SW 1271 (cell line): ENCODE data around the gene NSMCE4A.
"Not testable (repeated sequence)": the region's sequence is repeated elsewhere in the genome, so short reads cannot be mapped to it uniquely, and the experiment has no call there.

ENCODE experiments used
- DNase-seq, 2 experiments: peaks; one replicate each; lab custom pipeline; 2025; lab: John Stamatoyannopoulos, UW

The NSMCE4A gene

DNA sequence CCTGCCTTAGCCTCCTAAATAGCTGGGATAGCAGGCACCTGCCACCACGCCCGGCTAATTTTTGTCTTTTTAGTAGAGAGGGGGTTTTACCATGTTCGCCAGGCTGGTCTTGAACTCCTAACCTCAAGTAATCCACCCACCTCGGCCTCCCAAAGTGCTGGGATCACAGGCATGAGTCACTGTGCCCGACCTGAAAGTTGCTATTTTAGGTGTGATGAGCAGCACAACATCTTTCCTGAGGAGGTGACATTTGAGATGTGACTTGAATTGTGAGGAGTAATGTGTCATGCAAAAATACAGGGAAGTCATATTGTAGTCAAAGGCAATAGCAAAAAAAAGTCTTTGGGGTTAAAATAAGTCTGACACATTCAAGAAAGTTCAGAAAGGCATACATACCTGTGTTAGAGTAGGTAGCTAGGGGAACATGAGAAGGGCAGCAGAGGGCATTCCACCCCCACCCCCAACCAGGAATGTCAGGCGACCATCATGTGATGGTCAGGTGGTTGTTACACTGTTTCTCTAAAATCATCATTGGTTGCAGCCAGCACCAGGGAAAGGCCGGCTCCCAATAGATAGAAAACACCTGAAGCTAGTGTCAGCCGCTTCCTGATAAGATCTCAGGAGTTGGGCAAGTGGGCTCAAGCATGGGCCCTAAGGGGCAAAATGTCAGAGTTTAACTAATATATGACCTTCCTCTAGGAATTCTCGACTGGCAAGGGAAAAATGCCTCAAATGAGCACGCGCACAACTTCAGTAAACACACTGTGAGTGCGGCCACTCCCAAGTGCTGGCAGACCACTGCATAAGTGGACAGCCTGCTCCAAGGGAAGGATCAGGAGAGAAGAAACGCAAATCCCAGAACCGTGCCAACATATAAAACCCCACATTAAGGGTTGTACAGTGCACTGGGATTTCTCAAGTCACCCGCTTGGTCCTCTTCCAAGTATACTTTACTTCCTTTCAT is 13.6 kb upstream of the NSMCE4A start, which contains the start of gene TACC2:
Gene TACC2, plus strand, starts transcription at position 803 of the 964 bp plus-strand sequence. CDS start 32,819 bp downstream, outside the sequence.
- DNase-seq: no peak

DNA sequence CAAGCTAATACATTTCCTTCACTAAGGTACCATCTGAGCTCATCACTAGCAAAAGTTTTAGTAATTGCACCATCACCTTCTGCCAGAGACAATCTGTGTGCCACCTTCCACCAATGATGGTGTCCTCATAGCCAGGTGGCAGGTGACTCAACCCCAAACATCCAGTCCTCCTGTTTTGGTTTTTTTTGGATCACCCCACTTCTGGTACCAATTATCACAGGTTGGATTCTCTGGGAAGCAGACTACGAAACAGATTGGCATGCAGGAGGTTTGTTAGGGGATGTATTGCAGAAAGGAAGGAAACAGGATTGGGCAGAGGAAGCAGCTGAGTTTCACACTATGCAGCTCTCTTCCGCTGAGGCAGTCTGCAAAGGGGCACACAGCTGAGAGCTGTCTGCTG is 9.4 kb upstream of the NSMCE4A start:
- no peak for DNase-seq

DNA sequence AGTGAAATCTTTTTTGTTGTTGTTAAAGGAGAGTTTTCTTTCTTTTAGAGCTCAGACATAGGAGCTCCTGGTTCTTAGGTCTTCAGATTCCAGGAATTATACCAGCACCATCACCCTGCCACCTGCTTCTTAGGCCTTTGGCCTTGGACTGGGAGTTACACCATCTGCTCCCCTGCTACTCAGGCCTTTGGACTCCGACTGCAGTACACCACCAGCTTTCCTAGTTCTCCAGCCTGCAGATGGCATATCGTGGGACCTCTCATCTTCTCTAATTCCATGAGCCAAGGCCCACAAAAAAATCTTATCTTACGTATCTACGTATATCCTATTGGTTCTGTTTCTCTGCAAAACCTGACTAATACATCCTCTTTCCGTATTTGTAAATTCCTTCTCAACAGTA is 8.8 kb upstream of the NSMCE4A start:
- DNase-seq: no peak

DNA sequence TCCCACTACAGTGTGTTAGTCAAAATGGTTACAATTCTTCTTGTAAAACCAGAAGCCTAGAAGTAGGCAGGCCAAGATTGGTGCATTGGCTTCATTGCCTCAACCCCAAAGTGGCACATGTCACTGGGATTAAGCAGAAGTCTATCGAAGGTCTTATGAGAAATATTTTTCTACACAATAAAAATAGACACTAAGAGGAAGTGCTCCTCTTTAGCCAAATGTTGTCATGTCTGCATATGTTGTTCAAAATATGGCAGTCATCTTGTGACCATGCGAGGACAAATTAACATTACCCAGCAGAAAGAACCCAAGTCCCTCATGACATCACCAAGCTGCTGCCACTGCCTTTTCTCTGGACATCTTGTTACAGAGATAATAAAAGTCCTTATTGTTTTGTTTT is 6.3 kb upstream of the NSMCE4A start:
- no peak for DNase-seq

DNA sequence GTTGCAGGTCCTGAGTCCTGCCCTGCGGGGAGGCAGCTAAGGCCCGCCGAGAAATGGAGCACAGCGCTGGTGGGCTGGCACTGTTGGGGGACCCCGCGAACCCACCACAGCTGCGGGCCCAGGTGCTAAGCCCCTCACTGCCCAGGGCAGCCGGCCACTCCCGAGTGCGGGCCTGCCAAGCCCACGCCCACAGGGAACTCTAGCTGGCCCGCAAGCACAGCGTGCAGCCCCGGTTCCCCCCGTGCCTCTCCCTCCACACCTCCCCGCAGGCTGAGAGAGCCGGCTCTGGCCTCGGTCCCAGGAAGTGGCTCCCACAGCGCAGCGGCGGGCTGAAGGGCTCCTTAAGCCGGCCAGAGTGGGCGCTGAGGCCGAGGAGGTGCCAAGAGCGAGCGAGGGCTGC is 3.5 kb upstream of the NSMCE4A start:
- no peak for DNase-seq

DNA sequence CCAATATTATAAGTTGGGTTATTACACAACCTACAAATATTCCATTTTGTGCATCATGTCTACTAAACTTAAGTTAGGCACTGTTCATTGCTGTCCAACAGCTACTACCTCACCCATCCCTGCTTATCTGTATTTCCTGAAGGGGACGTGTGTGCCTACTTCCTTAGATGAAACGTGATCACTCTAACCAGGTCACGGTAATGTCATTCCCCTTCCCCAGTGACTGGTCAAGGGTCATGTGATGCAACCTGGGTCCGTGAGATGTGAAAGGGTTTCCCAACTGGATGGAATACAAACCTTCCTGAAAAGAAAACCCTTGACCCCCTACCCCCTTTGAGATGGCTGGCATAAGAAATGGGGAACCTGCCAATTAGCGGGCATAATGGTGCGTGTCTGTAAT is 1.6 kb upstream of the NSMCE4A start:
- no peak for DNase-seq

DNA sequence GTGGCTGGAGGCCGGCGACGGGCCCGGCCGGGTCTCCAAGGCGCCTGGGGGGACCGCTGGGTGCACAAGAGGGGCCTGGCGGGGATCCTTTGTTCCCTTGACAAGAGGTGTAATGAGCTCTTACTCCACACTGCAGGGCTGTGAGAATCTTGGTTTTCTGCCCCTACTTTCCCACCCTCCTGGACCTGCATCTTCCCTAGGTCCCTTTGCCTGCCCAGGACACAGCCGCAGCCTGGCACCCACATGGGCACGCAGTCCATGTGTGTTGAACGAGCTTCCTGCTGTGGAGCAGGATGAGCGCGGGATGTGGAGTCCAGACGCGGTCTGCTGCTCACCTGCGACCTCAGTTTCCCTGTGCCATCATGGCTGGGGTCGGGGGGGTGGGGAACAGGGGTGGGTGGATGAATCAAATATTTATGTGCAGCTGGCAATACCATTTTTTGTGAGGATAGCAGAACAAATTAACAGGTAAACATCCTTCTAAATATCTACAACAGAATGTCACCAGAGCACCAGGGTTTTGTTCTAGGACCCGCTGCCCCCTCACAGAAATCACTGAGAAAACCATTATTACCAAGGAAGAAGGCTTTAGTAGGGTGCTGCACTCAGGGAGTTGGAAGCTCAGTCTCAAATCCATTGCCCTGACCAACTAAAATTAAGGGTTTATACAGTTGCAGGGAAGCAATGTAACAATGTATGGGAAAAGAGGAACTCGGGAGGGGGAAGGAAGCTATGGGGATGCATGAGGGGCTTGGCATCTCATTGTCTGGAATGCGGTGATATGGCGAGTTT is 474 bp upstream of the NSMCE4A start:
- no peak for DNase-seq

DNA sequence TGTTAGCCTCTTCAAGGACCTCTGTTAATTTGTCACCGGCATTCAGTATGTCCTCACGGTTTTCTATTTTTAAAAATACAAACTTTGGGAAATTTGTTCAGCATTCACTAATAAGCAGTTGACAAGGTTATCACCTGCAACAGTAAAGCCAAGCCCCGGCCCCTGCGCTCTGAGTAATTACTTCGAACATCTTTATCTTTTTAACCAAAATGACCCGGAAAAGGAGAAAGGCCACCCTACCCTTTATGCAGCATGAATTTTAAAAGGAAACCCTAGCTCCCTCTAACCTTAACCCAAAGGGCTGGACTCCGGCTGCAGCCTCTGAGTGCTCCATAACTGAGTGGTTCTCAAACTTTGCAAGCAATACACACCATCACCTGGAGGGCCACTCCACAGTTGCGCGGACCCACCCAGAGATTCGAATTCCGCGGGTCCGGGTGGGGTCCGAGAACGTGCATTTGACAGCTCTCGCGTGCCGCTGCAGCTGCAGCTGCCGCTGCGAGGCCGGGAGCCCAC is 940 bp downstream of the NSMCE4A start:
- peak in 1 of 2 experiments; percentile 27 for DNase-seq

DNA sequence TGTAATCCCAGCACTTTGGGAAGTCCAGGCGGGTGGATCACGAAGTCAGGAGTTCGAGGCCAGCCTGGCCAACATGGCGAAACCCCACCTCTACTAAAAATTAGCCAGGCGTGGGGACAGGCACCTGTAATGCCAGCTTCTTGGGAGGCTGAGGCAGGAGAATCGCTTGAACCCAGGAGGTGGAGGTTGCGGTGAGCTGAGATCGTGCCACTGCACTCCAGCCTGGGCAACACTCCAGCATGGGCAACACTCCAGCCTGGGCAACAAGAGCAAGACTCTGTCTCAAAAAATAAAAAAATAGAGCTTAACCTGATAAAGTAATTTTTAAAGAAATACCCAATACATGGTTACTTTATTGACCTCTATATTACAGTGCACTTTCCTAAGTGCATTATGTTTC is 5.9 kb downstream of the NSMCE4A start:
- not testable (repeated sequence) for DNase-seq

DNA sequence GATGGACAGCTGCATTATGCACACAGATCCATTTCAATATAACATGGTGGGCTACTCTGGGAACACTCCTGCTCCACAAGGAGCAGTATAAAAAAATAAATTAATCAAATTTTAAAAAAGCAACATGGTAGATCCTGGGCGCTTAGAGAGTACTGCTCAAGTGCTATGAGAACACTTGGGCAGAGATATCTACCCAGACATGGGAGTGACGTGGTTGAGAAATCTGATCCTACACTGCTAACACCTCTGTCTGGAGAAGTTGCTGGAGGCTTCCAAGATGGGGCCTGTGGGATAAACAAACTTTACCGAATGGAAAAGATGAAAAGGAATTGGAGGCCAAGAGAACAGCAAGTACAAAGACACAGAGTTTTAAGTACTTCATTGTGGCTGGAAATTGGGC is 9.0 kb downstream of the NSMCE4A start:
- no peak for DNase-seq

DNA sequence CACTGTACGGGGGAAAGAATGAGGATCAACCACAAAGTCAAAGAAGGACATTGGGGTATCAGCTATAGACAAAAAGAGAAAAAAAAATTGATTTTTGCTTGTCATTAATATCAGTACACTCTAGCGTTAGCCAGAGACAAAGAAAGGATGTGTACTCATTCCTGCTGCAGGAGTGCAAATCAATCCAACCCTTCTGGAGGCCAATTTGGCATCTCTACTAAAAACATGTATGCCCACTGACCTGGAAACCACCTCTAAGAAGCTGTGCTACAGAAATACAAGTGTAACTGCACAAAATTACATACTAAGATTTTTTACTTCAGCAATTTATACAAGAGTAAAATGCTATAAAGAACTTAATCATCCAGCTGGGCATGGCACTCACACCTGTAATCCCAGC is 13.6 kb downstream of the NSMCE4A start:
- no peak for DNase-seq

DNA sequence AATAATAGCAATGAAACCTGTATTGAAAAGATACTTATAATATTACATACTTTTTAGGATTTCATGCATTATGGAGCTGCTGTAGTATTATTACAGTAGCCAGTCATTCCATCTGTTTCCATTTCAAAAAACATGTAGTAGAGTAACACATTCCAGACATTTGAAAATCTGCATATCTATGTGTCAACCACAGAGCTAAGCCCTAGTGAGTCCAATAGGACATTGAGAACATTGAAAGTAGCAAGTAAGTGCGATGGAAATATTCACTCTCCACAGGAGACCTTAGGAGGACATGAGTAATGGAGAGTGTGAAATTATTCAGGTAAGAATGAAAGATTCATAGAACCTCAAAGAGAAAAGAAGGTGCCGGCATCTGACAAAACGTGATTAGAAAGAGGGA is 15.3 kb downstream of the NSMCE4A start:
- no peak for DNase-seq

DNA sequence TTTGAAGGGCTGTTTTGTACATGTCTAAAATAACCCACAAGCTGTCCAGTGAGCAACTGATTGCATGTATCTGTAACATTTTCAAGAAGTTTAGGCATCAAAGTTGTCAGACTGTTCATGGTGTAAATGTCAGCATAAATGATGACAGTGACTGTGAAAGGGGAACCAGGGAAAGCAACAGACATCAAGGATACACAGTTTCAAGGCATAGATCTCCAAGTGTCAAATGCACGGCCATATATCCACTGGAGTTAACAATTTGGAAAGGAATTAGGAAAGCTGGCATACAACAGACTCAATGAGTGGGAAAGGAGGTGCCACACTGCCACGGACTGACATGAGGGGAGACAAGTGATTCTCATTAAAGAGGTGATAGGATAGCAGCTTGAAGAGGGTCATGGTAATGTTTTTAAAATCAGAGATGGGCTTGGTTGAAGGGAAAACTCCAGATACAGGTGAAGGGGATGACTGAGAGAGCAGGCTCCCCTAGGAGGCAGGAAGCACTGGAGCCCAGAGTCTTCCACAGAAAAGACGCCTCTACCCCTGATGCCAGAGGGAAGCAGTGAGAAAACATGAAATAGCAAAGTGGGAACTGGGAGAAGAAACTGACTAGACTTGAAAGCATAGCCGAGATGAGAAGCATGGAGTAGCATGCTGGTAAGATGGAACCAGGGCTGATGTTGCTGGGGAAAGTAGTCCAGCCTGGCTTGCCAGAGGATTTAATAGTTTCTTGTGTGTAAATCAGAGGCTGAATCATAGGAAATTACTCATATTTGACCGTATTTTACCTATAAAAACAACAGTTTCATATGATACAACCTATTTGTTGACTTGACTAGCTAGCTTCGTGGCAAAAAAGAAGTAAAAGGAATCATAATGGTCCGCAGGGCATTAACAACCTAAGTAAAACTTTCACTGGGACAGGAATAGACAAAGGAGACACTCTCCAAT is 18.6 kb downstream of the NSMCE4A start:
- peak in 1 of 2 experiments; percentile 36 for DNase-seq

DNA sequence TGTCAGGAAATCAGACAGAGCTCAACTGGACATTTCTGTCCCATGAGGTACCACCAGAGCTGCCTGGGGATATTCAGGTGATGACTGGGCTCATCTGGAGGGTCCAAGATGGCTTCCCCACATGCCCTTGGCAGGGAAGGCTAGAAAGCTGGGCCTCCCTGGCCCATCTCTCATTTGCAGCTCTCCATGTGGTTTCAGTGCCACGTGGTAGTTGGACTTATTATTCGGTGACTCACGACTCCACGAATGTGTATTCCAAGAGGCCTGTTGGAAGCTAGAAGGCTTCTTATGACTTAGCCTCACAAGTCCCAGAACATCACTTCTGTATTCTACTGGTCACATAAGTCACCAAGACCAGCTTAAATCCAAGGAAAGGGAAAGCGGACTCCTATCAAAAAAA is 22.8 kb downstream of the NSMCE4A start:
- DNase-seq: no peak

DNA sequence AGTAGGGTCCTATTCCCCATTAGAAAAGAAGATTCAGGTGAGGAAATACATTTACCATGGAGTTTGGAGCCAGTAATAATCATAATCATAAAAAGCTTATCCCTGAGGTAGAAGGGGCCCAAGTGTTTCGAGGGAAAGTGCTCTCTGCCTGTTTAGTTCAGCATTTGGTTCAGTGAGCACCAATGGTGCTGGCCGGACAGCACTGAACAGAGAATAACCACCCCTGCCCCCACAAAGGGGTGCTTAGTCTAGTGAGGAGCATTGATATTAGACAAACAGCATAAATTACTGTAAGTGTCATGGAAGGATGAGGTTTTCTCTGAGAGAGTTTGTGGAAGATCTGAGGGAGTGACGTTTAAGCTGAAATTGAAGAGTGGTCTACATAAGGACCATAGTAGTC is 25.6 kb downstream of the NSMCE4A start:
- DNase-seq: no peak

DNA sequence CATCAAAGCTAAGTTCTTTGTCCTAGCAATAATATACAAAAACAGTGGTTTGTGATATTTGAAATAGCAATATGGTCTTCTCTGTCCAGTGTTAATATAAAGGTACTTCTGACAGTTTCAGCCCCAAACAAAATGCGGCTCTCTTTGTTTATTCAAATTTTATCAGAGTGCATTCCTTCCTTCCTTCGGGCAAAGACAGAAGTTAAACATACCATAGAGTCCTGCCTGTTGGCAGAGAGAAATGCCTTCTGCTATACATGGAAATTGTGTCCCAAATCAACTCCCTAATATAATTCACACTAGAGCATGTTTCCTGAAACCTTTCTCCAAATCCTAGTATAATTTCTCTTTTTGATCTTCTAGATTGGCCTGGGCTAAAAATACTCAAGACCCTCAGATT is 26.0 kb downstream of the NSMCE4A start:
- DNase-seq: no peak

DNA sequence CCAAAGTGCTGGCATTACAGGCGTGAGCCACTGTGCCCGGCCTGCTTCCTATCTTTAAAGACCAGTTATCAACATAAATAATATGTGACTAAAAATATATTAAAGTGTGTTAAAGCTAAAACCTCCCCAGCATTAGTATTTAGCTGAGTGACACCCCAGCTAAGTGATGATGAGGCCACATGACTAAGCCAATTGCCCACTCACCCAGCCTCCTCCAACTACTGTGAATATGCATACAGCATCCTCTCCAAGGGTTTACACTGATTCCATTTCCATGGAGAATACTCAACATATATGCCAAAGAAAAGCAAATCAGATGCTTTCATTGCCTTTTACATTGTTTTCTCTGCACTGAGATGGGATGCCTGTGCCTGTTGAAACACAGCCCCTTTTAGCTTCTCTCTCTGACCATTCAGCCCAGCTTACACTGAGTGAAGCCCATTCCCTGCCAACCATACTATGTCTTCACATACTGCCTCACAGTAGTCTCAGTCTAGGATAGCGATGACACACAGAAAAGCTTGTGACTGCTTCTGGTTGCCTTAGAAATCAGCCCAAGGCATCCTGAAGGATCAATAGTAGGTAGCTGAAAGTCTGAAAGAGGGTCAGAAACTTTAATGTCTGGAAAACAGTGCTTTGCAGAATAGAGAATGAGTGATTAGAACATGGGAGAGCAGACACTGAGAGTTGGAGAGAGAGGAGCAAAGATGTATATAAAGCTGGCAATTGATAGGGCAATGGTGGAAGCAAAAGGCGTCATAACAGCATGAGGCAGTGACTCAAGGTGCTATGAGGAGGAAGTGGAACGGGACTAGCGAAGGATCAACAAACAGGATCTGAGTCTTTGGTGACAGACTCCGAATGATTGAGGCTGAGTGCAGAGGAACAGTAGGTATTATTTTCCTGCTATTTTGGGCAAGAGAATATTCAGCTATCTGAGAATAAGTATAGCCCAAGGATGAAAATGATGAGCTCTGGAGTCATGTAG is 27.4 kb downstream of the NSMCE4A start:
- no peak for DNase-seq

DNA sequence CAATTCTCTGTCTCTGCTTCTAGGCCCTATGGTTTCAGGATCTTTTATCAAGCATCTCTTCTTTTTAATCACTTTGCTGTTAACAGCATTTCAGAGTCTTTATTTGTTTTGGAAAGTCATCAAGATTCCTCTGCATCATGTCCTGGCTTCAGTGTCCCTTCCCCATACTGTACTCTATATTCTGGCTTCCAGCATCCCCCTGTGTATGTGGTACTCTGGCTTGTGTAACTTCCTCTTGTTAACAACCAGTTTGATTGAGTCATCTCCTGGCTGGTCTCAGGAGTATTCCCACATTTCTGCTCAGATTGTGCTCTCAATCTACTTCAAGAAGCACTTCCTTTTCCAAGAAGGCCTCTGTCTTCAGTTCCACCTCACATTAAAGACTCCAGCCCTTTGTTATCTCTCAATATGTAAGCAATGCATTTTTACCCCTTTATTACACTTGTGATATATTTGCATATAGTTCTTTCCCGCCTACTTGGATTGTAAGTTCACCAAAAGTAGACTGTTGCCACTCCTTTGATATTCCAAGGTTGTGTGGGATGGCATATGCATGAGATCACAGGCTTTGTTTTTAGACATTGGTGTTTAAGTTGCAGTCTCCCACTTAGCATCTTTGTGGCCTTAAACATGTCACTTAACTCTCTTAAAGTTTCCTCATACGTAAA is 32.1 kb downstream of the NSMCE4A start:
- DNase-seq: peak in 1 of 2 experiments; percentile 14

DNA sequence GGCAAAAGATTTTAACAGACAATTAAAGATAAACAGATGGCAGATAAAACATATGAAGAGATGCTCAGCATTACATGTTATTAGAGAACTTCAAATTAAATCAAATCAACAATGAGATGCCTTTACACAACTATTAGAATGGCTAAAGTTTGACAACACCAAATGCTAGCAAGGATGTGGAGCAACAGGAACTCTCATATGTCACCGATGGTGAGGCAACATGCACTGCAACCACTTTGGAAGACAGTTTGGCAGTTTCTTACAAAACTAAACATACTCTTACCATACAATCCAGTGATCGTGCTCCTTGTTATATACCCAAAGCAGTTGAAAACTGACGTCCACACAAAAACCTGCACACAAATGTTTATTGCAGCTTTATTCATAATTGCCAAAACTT is 33.5 kb downstream of the NSMCE4A start:
- no peak for DNase-seq

DNA sequence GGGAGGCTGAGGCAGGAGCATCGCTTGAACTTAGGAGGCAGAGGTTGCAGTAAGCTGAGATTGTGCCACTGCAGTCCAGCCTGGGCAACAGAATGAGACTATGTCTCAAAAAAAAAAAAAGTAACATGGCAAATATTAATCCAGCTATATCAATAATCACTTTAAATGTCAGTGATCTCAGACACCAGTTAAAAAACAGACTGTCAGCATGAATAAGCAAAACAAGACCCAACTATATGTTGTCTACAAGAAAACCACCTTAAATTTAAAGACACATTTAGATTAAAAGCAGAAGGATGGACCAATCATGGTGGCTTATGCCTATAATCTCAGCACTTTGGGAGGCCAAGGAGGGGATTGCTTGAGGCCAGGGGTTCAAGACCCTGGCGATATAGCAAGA is 38.7 kb downstream of the NSMCE4A start:
- no peak for DNase-seq
